Right hindlimb (tissue), 1 donor: ENCODE results near the gene DNAJB2.
"Not testable (repeated sequence)": the region's sequence is repeated elsewhere in the genome, so short reads cannot be mapped to it uniquely, and the experiment has no call there.

Experiments
- DNase-seq: peaks from one replicate; pipeline ENCODE4 v3.0.0-alpha.2; 2018

Gene DNAJB2

GRCh38 chr2:219306047-219306446 is 26.9 kb downstream of the DNAJB2 start:
- no peak for DNase-seq

- peak; percentile 73 for DNase-seq
Observed at GRCh38 chr2:219308142-219309101, 29.3 kb downstream of the DNAJB2 start.

- no peak for DNase-seq
Observed at GRCh38 chr2:219309278-219309677, 30.1 kb downstream of the DNAJB2 start, which contains the start of gene PTPRN. PTPRN (minus strand) TSS chr2:219309401; CDS start chr2:219309332, 69 bp downstream.

GRCh38 chr2:219312683-219313263 is 33.6 kb downstream of the DNAJB2 start:
- not testable (repeated sequence) for DNase-seq

GRCh38 chr2:219314804-219315468 is 35.8 kb downstream of the DNAJB2 start:
- DNase-seq, result no peak

- no peak for DNase-seq
Observed at GRCh38 chr2:219323434-219323833, 44.3 kb downstream of the DNAJB2 start.

- no peak for DNase-seq
Observed at GRCh38 chr2:219325136-219325535, 46.0 kb downstream of the DNAJB2 start.

- DNase-seq, result no peak
Observed at GRCh38 chr2:219325657-219326315, 46.6 kb downstream of the DNAJB2 start.

GRCh38 chr2:219327719-219328118 is 48.6 kb downstream of the DNAJB2 start:
- no peak for DNase-seq

GRCh38 chr2:219331560-219332213 is 52.5 kb downstream of the DNAJB2 start:
- DNase-seq, result peak; percentile 67

- DNase-seq, result no peak
Observed at GRCh38 chr2:219332542-219332941, 53.4 kb downstream of the DNAJB2 start, which contains the start of gene RESP18. RESP18 (minus strand) TSS chr2:219332744.

- no peak for DNase-seq
Observed at GRCh38 chr2:219334076-219334475, 54.9 kb downstream of the DNAJB2 start.

GRCh38 chr2:219335373-219335786 is 56.2 kb downstream of the DNAJB2 start:
- no peak for DNase-seq
